ENCODE measurements around the gene HHIPL1. TPM values are rescaled to one million over a fixed set of nuclear protein-coding genes. Genes with fewer than 3 reads are reported as not detected.

Gene HHIPL1
- total RNA-seq, 4 donors from 2014 or later, result 2.7 to 9.6 (median 3.7) TPM

DNA sequence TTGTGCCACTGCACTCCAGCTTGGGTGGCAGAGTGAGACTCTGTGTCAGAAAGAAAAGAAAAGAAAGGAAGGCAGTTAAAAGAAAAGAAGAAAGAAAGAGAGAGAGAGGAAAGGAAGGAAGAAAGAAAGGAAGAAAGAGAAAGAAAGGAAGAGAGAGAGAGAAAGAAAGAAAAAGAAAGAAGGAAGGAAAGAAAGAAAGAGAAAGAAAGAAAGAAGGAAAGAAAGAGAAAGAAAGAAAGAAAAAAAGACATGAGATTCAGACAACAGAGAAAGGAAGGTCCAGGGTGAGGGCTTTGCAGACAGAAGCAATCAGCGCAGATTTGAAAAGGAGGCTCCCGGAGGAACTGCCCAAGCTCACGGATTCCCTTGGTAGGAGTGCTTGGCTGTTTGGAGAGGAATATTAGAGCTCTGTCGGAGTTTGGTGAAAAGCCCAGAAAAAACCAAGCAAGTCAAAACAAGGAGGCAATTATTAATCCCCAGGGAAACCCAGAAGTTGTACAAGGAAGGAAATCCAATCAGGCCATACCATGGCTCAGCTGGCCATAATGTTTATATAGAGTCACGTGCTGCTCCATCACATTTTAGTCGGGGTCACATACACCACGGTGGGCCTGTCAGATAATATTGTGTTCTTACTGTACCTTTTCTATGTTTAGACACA lies 29.3 kb upstream of the HHIPL1 start:
- Histone ChIP-seq H3K4me3 (no peak overlapping the region), H3K4me1 (peaks cover 0 to 13% (median 0%) of the 10 kb centered on the region in 3 donors), H3K9me3 (no peaks in the 10 kb centered on the region), H3K36me3 (no peaks in the 10 kb centered on the region), H3K27ac (peak overlapping the region in 2 of 4 donors; percentile 25 to 51), H3K27me3 (peaks cover 14% of the 10 kb centered on the region)
- ATAC-seq, result no peak
- WGBS, 2 donors (ENCODE audit: low coverage in 1 of 2), result 15 to 25% methylated on average over 7 of the region's 7 CpGs
- no peak for TF ChIP-seq POLR2A (IDR thresholded peaks at IDR 0.05)

DNA sequence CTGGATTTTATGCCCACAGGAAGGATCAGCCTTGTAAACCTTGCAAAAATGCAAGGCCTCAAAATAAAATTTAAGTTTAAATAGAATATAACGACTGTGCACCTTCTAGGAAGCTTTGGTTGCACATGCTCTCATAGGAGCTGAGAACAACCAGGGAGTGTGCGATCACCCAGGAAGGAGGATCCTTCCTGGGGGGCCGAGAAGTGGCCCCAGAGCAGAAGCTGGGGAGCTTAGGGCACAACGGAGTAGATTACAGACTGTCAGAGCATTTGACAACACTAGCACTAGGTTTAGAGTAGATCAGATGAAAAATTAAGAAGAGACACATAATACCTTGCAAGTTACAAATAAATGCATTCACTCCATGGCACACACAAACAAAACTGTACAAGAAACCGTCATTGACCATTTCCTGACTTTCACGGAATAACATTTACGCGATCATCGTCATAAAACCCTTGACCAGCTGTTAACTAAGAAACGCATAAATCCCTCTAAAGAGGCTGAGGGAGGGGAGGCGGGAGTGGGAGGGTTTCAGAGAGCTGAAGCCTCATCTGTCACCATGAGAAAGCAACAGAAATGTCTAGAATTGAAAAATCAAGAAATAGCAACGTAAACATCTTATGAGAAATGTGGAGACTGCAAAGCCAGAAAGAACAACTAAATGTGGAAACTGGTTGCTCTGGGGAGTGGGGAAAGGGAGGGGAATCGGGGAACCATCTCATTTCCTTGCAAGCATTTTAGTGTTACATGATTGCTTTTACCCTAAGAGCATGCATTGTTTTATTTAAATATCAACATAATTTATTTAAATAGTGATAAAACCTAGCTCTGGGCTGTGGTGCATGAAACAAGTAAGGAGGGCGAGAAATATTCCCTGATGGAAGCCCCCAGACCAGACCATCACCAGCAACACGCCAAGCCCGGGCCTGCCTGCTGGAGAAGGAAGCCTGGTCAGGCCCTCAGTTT lies 27.8 kb upstream of the HHIPL1 start:
- Histone ChIP-seq H3K4me3 (no peak overlapping the region), H3K27me3 (peaks cover 14% of the 10 kb centered on the region), H3K27ac (no peak overlapping the region), H3K4me1 (peaks cover 0 to 13% (median 0%) of the 10 kb centered on the region in 3 donors), H3K9me3 (no peaks in the 10 kb centered on the region), H3K36me3 (no peaks in the 10 kb centered on the region)
- WGBS, 2 donors (ENCODE audit: low coverage in 1 of 2), result 65 to 76% methylated on average over 13 to 14 of the region's 16 CpGs
- TF ChIP-seq, protein P1, sequence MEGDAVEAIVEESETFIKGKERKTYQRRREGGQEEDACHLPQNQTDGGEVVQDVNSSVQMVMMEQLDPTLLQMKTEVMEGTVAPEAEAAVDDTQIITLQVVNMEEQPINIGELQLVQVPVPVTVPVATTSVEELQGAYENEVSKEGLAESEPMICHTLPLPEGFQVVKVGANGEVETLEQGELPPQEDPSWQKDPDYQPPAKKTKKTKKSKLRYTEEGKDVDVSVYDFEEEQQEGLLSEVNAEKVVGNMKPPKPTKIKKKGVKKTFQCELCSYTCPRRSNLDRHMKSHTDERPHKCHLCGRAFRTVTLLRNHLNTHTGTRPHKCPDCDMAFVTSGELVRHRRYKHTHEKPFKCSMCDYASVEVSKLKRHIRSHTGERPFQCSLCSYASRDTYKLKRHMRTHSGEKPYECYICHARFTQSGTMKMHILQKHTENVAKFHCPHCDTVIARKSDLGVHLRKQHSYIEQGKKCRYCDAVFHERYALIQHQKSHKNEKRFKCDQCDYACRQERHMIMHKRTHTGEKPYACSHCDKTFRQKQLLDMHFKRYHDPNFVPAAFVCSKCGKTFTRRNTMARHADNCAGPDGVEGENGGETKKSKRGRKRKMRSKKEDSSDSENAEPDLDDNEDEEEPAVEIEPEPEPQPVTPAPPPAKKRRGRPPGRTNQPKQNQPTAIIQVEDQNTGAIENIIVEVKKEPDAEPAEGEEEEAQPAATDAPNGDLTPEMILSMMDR (IDR thresholded peaks at IDR 0.05), result no peak
- TF ChIP-seq POLR2AphosphoS5 (IDR thresholded peaks at IDR 0.05) (no peak), POLR2A (IDR thresholded peaks at IDR 0.05) (no peak), EP300 (IDR thresholded peaks at IDR 0.05) (no peak)
- no peak for ATAC-seq

GRCh38 chr14:99619835-99620834 lies 24.8 kb upstream of the HHIPL1 start:
- Histone ChIP-seq H3K4me1 (peaks cover 0 to 22% (median 0%) of the 10 kb centered on the region in 3 donors), H3K9me3 (no peaks in the 10 kb centered on the region), H3K36me3 (no peaks in the 10 kb centered on the region), H3K4me3 (no peak overlapping the region), H3K27ac (peak overlapping the region in 3 of 4 donors; percentile 4 to 49 (median 14)), H3K27me3 (peaks cover 14% of the 10 kb centered on the region)
- ATAC-seq, result peak; percentile 48
- WGBS, 2 donors (ENCODE audit: low coverage in 1 of 2), result no CpG with 5 or more reads among the region's 13 CpGs
- no peak for TF ChIP-seq POLR2A (IDR thresholded peaks at IDR 0.05)
- no peak for TF ChIP-seq EP300 (IDR thresholded peaks at IDR 0.05)
- peak; percentile 69 for TF ChIP-seq POLR2AphosphoS5 (IDR thresholded peaks at IDR 0.05)

DNA sequence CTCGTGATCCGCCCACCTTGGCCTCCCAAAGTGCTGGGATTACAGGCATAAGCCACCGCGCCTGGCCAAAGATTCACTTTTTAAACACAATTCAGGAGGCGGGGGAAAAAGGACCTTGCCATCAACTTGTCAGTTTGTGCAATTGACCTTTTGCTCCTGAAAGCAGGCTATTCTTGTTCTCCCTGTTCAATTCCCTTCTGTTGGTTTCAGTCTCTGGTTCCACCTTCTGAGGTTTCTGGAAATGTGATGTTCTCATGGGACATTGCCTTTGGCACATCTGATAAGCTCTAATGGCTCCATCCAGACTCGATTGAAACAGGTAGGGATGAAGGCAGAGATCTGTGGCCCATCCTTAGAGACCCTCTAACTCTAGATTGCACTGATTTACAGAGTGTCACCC lies 23.0 kb upstream of the HHIPL1 start:
- Histone ChIP-seq H3K36me3 (no peaks in the 10 kb centered on the region), H3K27me3 (peaks cover 14% of the 10 kb centered on the region), H3K27ac (no peak overlapping the region), H3K4me3 (no peak overlapping the region), H3K9me3 (no peaks in the 10 kb centered on the region), H3K4me1 (peaks cover 0 to 11% (median 0%) of the 10 kb centered on the region in 3 donors)
- ATAC-seq, result no peak
- TF ChIP-seq, protein P1 (IDR thresholded peaks at IDR 0.05), result no peak
- TF ChIP-seq EP300 (IDR thresholded peaks at IDR 0.05) (no peak), POLR2AphosphoS5 (IDR thresholded peaks at IDR 0.05) (no peak), POLR2A (IDR thresholded peaks at IDR 0.05) (no peak)
- 65 to 100% methylated on average over 2 of the region's 6 CpGs for WGBS, 2 donors (ENCODE audit: low coverage in 1 of 2)

DNA sequence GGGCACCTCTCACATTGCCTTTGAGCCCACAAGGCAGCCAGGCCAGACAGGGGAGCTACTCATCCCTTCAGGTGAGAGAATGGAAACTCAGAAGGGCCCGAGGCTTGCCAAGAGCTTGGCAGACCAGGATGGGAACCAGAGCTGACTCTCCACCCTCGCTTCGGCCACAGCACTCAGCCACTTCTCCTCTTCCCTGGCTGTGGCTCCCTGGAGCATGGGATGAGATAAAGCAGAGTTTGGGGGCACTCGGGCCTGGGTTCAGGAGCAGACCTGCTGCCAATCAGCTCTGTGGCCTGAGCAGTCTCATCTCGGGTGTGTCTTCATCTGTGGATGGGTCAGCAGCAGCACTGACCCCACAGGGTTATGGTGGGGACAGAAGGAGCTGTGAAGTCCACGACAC lies 20.9 kb upstream of the HHIPL1 start:
- Histone ChIP-seq H3K36me3 (no peaks in the 10 kb centered on the region), H3K27ac (peak overlapping the region in 1 of 4 donors; percentile 28), H3K4me3 (no peak overlapping the region), H3K27me3 (peaks cover 4% of the 10 kb centered on the region), H3K9me3 (no peaks in the 10 kb centered on the region), H3K4me1 (peaks cover 0 to 20% (median 5%) of the 10 kb centered on the region in 3 donors)
- TF ChIP-seq, protein P1 (IDR thresholded peaks at IDR 0.05), result no peak
- no peak for TF ChIP-seq EP300 (IDR thresholded peaks at IDR 0.05)
- TF ChIP-seq POLR2AphosphoS5 (IDR thresholded peaks at IDR 0.05), result no peak
- no peak for TF ChIP-seq POLR2A (IDR thresholded peaks at IDR 0.05)
- WGBS, 2 donors (ENCODE audit: low coverage in 1 of 2), result 40% methylated on average over 1 of the region's 6 CpGs; no CpG with 5 or more reads in 1 of the 2 donors
- no peak for ATAC-seq
